GM12875 (cell line): ENCODE measurements around the gene PRKN.

ENCODE experiments used
- H3K4me3 ChIP-seq: one replicate; pipeline ENCODE4 v1.5.1; 2011; ENCODE audit warnings: low read depth, low read length, control low read depth
- TF ChIP-seq, protein P1 (sequence below): IDR thresholded peaks from 2 replicates; pipeline ENCODE4 v1.5.1; 2011; ENCODE audit warnings: low read depth, mild to moderate bottlenecking, control low read depth, inconsistent platforms, low read length, moderate library complexity, borderline replicate concordance; ENCODE audit not compliant: insufficient read depth

The PRKN gene

DNA sequence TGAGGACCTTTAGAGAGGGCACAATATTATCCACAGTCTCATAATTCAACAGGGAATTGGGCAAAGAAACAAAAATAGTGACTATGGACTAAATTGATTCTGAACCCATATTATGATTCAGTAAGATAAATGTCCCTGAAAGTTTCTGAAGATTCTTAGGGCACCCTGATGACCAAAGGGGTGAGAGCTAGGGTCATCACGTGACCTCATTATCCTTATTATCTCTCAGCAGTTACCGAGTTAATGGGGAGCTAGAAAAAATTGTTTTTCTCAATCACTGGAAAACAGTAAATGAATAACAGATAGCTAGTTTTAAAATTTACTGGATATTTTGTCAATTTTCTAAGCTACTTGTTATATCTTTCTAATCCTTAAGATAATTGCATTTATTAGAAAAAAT is 639.5 kb downstream of the PRKN start:
- H3K4me3 ChIP-seq = no peak overlapping the region
- TF ChIP-seq, protein P1, sequence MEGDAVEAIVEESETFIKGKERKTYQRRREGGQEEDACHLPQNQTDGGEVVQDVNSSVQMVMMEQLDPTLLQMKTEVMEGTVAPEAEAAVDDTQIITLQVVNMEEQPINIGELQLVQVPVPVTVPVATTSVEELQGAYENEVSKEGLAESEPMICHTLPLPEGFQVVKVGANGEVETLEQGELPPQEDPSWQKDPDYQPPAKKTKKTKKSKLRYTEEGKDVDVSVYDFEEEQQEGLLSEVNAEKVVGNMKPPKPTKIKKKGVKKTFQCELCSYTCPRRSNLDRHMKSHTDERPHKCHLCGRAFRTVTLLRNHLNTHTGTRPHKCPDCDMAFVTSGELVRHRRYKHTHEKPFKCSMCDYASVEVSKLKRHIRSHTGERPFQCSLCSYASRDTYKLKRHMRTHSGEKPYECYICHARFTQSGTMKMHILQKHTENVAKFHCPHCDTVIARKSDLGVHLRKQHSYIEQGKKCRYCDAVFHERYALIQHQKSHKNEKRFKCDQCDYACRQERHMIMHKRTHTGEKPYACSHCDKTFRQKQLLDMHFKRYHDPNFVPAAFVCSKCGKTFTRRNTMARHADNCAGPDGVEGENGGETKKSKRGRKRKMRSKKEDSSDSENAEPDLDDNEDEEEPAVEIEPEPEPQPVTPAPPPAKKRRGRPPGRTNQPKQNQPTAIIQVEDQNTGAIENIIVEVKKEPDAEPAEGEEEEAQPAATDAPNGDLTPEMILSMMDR = no peak

DNA sequence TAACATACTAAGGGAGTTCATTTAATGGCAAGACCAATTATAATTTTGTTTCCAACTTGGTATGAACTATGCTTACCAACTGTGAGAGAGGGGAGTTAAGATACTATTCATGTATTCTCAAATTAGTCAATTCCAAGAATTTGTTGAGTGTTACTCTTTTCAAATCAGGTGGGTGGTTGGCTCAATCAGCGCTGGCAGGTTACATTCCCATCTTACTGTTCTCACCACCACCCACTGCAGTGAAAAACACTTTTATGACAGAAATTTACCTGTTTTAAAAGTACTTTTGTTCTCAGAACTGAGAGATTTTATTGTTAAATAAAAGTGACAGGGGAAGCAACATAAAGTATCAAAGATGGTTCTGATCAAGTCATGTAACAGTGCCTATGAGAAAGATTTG is 642.0 kb downstream of the PRKN start:
- TF ChIP-seq, protein P1 = no peak
- H3K4me3 ChIP-seq = no peak overlapping the region

DNA sequence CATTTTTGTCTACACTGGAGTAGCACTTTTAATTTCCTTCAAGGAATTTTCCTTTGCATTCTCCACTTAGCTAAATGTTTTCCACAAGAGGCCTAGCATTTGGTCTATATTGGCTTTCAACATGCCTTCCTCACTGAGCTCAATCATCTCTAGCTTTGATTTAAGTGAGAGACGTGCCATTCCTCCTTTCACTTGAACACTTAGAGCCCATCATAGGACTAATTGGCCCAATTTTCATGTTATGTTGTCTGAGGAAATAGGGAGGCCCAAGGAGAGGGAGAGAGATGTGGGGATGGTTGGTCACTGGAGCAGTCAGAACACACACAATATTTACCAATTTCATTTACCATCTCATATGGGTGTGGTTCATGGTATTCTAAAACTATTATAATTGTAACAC is 645.0 kb downstream of the PRKN start:
- H3K4me3 ChIP-seq = no peak overlapping the region
- TF ChIP-seq, protein P1 = no peak

DNA sequence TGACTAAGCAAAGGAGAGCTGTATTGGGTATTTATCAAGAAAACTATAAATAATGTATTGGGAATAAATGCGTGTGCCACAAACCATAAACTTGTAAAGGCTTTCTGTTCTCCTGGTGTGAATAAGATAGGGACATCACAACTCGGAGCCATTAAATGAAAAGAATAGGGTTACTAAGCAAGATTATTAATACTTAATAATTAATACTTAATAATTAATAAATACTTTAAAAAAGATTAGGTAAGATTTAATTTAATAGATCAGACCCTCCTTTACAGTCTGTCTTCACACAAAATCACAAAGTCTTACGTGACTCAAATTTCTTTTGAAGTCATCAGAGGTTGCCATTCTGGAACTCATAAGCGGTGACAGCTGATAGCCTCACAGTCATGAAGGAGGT is 648.9 kb downstream of the PRKN start:
- TF ChIP-seq, protein P1 = no peak
- H3K4me3 ChIP-seq = no peak overlapping the region

DNA sequence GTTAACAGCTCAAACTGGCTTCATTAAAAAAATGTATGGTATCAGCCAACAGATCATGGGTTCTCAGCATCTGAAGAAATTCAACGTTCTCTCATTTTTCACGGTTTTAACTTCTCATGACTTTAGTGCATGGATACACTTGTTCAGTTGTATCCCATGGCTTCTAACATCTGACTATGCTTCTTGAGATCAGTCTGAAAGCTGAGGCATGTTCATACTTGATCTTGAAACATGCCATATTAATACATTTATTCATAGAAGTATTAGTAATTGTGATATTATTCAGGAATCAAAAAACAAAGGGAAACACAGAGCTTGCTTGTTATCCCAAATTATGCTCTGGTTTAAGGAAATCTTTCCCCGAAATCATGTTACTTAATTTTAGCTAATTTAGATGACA is 649.4 kb downstream of the PRKN start:
- TF ChIP-seq, protein P1 = no peak
- H3K4me3 ChIP-seq = no peak overlapping the region

DNA sequence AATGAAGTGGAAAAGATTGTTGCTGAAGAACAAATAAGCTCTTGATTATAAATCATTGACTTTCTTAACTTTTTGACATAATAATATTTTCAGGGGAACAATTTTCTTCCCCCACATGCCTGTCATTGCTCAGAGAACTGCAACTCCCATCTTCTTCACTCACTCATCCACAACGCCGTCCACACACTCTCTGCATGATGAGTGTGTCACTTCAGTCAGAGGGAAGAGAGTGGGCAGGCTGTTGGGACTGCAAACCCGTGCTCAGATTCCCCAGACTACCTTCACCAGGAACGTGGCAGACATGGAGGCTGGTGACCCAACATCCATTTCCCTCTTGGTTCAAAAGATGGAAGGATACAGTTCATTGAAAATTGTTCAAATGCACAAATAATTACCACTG is 650.8 kb downstream of the PRKN start:
- no peak overlapping the region for H3K4me3 ChIP-seq
- TF ChIP-seq, protein P1 = no peak

DNA sequence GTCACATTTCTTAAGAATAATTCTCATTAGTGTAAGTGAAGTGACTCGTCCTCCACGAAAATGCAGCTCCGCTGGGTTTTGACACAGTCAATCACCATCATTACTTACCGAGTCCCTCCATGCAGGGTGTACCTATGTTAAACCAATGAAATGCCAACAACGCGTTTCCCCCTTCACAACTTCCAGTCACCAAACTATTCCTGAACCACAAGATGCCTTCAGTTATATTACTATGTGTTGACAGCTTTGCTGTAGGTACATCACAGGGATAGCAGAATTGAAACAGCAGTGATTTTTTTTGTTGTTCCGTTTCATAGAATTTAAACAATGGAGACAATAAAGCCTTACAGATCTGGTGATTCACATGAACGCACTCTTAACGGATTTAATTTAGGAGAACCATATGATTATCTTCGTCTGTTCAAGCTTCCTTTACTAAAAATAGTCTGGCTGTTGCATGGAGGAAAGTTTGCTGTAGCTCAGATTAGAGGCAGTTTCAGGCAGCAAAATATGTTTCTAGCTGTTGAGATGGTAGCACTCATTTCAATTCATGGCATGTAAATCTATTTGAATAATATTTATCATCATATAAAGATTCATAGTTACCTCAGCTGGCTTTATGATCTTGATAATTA is 652.8 kb downstream of the PRKN start:
- no peak overlapping the region for H3K4me3 ChIP-seq
- TF ChIP-seq, protein P1 = no peak
